ACHN (cell line): ENCODE data around the gene SEC14L5.
"Not testable (repeated sequence)": the region's sequence is repeated elsewhere in the genome, so short reads cannot be mapped to it uniquely, and the experiment has no call there.

Source experiments
- DNase-seq: peaks from one replicate; pipeline ENCODE4 v3.0.0-alpha.2; 2015
- in situ Hi-C: cut with HindIII; loops from 2 replicates; pipeline ENCODE4 v1.10.0; 2017; ENCODE audit warnings: low sequenced_read_pairs, low pct_ligation_motif_present, low pct_unique_long_range_greater_than_20kb

SEC14L5 gene

GRCh38 chr16:5044581-5044980, 86.5 kb downstream of the SEC14L5 start:
- in situ Hi-C loops: not testable (repeated sequence)

GRCh38 chr16:5045499-5046115, 87.5 kb downstream of the SEC14L5 start:
- DNase-seq: no peak
- in situ Hi-C loops: no loop called here

More at GRCh38 chr16:5044581-5044980, 86.5 kb downstream of the SEC14L5 start:
- not testable (repeated sequence) for DNase-seq

- in situ Hi-C loops: no loop called here
- DNase-seq: no peak
Measured at GRCh38 chr16:5046914-5047313, 88.8 kb downstream of the SEC14L5 start.

- no peak for DNase-seq
- in situ Hi-C loops: no loop called here
Measured at GRCh38 chr16:5054876-5055865, 97.0 kb downstream of the SEC14L5 start.

- DNase-seq: no peak
- in situ Hi-C loops: no loop called here
Measured at GRCh38 chr16:5056352-5056751, 98.2 kb downstream of the SEC14L5 start.

GRCh38 chr16:5058476-5058875, 100.3 kb downstream of the SEC14L5 start:
- no peak for DNase-seq
- in situ Hi-C loops: no loop called here

- DNase-seq: no peak
Measured at GRCh38 chr16:5059386-5060072, 101.4 kb downstream of the SEC14L5 start.

GRCh38 chr16:5060073-5060641, 102.0 kb downstream of the SEC14L5 start:
- in situ Hi-C loops: no loop called here
- DNase-seq: no peak

More at GRCh38 chr16:5059386-5060072, 101.4 kb downstream of the SEC14L5 start:
- in situ Hi-C loops: no loop called here

GRCh38 chr16:5062051-5062450, 103.9 kb downstream of the SEC14L5 start:
- in situ Hi-C loops: no loop called here
- no peak for DNase-seq

- DNase-seq: no peak
- in situ Hi-C loops: no loop called here
Measured at GRCh38 chr16:5062790-5063765, 104.9 kb downstream of the SEC14L5 start.

- in situ Hi-C loops: no loop called here
Measured at GRCh38 chr16:5064915-5065314, 106.8 kb downstream of the SEC14L5 start.

GRCh38 chr16:5065326-5065725, 107.2 kb downstream of the SEC14L5 start:
- in situ Hi-C loops: no loop called here
- no peak for DNase-seq

More at GRCh38 chr16:5064915-5065314, 106.8 kb downstream of the SEC14L5 start:
- no peak for DNase-seq

GRCh38 chr16:5065813-5066212, 107.7 kb downstream of the SEC14L5 start, which contains the start of gene C16orf89:
C16orf89 (minus strand) TSS chr16:5065956; CDS start chr16:5065908, 48 bp downstream.
- in situ Hi-C loops: no loop called here
- DNase-seq: no peak

GRCh38 chr16:5066511-5066910, 108.4 kb downstream of the SEC14L5 start:
- no peak for DNase-seq
- in situ Hi-C loops: no loop called here
